ENCODE data around the gene EEPD1. TPM values are rescaled to one million over a fixed set of nuclear protein-coding genes. Genes with fewer than 3 reads are reported as not detected.

EEPD1 gene
- total RNA-seq, 1 experiment from 2014 or later = 5.0 TPM

DNA sequence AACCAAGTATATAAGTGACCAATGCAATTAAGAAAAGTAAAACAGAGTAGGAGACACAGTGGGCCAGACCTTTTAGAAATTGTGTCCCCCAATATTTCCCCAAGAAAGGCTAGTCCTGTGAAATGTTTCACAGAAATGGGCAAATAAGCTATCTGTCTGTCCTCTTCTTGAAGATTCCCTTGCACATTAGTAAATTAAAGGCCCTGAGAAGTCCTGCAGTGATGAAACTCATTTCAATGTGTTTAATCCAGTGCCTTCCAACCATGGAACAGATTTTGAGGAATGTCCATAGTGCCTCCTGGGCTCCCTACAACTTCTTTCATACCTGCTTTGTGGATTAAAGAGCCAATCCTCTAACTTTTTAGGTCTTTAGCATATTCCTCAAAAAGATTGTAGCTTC lies 11.2 kb upstream of the EEPD1 start:
- no peak for DNase-seq
- Mint-ChIP-seq H3K36me3 (ENCODE audit: insufficient read depth in 1 of 3, low read depth in 3 of 3) (no peaks in the 10 kb centered on the region; a peak in 1 of 7 replicates), H3K4me1 (peaks cover 6 to 8% of the 10 kb centered on the region in 2 experiments), H3K4me3 (no peak overlapping the region), H3K9me3 (no peaks in the 10 kb centered on the region), H3K27me3 (ENCODE audit: low read depth) (peaks cover 1% of the 10 kb centered on the region; the same call in 1 of the 2 replicates), H3K27ac (no peak overlapping the region)
- Histone ChIP-seq H2BK12ac (ENCODE audit: insufficient read length, low read depth, low read length) (no peak overlapping the region), H3K23me2 (ENCODE audit: insufficient read length, low read depth, low read length, poor library complexity, severe bottlenecking) (no peaks in the 10 kb centered on the region), H2AFZ (ENCODE audit: low read length) (no peak overlapping the region), H3K14ac (ENCODE audit: insufficient read depth, low read length) (no peak overlapping the region), H2AK5ac (ENCODE audit: insufficient read length, low read length) (no peak overlapping the region), H2BK15ac (ENCODE audit: low read depth, low read length) (no peak overlapping the region), H3K9ac (ENCODE audit: extremely low read depth, insufficient read length, low read length) (no peak overlapping the region), H3K79me1 (ENCODE audit: insufficient read depth, low read depth, low read length, poor library complexity, severe bottlenecking) (no peaks in the 10 kb centered on the region), H2BK5ac (ENCODE audit: insufficient read length, low read length) (no peak overlapping the region), H4K20me1 (ENCODE audit: control insufficient read depth, insufficient read depth, insufficient read length) (no peaks in the 10 kb centered on the region), H3K9me3 (ENCODE audit: control insufficient read depth, low read depth, low read length) (no peaks in the 10 kb centered on the region), H3K4me1 (ENCODE audit: insufficient read depth, low read length) (no peaks in the 10 kb centered on the region), H4K91ac (ENCODE audit: insufficient read length, low read depth, low read length) (no peak overlapping the region), H3K4ac (ENCODE audit: low read depth, low read length) (no peak overlapping the region), H3T11ph (ENCODE audit: low read length) (no peak overlapping the region), H3K23ac (ENCODE audit: insufficient read length, low read depth, low read length) (no peak overlapping the region), H3K79me2 (ENCODE audit: insufficient read depth, low read length) (no peaks in the 10 kb centered on the region), H3K18ac (ENCODE audit: insufficient read length, low read depth, low read length) (no peak overlapping the region), H3K56ac (ENCODE audit: insufficient read length, low read depth, low read length) (no peak overlapping the region), H2BK120ac (ENCODE audit: low read depth, low read length, poor library complexity, severe bottlenecking) (no peak overlapping the region), H4K8ac (replicated peaks; ENCODE audit: insufficient read length, low read depth, low read length) (no peak overlapping the region), H2BK20ac (ENCODE audit: low read depth, low read length, poor library complexity, severe bottlenecking) (no peak overlapping the region), H3K27me3 (ENCODE audit: insufficient read depth, low read length) (no peaks in the 10 kb centered on the region), H3K4me2 (ENCODE audit: insufficient read depth, insufficient read length, low read length) (no peak overlapping the region), H3K27ac (ENCODE audit: insufficient read length, low read depth, low read length) (no peak overlapping the region), H4K5ac (ENCODE audit: insufficient read length, low read depth, low read length) (no peak overlapping the region)
- TF ChIP-seq, protein P1, sequence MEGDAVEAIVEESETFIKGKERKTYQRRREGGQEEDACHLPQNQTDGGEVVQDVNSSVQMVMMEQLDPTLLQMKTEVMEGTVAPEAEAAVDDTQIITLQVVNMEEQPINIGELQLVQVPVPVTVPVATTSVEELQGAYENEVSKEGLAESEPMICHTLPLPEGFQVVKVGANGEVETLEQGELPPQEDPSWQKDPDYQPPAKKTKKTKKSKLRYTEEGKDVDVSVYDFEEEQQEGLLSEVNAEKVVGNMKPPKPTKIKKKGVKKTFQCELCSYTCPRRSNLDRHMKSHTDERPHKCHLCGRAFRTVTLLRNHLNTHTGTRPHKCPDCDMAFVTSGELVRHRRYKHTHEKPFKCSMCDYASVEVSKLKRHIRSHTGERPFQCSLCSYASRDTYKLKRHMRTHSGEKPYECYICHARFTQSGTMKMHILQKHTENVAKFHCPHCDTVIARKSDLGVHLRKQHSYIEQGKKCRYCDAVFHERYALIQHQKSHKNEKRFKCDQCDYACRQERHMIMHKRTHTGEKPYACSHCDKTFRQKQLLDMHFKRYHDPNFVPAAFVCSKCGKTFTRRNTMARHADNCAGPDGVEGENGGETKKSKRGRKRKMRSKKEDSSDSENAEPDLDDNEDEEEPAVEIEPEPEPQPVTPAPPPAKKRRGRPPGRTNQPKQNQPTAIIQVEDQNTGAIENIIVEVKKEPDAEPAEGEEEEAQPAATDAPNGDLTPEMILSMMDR (conservative IDR thresholded peaks at IDR 0.05) = no peak

Measured in H9 (cell line).